ENCODE results near the gene ANKRD6. TPM values are rescaled to one million over a fixed set of nuclear protein-coding genes. Genes with fewer than 3 reads are reported as not detected.

ANKRD6 gene
- total RNA-seq, 1 experiment from 2014 or later, result 1.0 TPM

DNA sequence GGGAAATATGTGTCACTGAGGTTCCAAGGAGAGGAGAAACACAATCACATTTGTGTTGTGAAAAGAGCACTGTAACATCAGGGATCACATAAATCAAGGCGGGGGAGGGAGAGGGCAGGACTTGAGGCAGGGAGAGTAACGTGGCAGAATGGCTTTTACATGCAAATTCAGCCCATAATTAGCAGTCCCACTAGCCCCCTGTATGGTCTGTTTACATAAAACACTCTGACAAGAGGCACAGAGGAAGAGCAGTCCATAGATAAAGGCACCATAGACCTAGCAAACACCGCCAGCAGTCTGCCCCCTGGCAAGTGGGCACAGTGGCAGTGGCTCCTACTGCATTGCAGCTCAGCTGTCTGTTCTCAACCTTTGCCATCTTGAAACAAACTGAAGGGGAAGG lies 122.9 kb downstream of the ANKRD6 start:
- no peak for DNase-seq (ENCODE audit: low read depth)

DNA sequence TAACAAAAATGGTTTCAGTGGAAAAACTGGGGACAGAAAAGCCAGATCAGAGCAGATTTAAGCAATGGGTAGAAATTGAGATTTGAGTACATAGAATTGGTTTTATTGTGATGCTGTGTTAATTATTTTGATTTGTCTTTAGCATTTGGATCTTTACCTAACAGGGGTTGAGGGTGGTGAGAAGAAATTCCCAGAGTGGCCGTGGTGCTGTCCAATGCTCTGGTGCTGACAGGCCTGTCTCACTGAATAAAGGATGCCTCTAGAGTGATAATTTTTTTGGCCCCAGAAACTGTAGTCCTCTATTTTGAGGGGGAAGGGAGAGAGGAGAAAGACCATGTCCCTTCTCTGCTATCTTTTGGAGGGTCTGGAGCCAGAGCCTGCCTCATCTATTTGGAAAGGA lies 126.5 kb downstream of the ANKRD6 start:
- no peak for DNase-seq (ENCODE audit: low read depth)

DNA sequence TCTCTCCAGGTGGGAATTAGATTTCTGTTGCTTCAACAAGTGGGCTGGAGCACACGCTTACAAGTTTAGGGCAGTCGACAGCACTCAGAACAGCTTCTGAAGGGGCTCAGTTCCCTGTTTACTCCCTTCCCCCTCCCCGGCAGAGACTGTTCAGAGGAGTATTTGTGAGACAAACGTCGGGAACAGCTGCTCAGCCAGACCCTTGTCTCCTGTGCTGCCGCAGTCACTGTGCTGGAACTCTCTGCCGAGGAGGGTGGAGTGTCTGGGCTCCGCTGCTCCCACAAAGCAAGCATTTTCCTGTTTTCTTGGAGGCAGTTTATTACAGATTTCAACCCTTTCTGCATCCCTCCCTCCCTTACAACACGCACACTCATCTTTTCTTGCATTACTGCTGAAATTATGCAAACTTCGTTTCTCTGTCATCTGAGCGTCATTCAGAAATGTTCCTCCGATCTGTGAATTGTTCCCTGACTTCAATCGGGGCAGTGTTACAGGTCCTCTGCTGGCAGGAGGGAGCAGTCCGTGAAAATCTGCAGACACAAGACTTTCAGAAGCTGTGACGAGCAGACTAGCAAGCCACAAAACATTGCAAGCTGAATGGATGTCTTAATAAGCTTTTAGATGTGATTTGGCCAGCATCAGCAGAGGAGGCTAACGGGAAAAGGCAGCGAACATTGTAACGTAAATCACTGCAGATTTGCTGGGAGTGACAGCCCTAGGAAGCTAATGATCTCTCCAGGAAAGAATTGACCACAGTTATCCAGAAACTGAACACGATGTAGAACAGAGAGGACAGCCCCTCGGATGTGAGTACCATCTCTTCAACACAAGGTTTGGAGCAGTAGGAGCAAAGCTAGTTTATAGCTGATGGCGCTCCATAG lies 129.4 kb downstream of the ANKRD6 start:
- no peak for DNase-seq (ENCODE audit: low read depth)

DNA sequence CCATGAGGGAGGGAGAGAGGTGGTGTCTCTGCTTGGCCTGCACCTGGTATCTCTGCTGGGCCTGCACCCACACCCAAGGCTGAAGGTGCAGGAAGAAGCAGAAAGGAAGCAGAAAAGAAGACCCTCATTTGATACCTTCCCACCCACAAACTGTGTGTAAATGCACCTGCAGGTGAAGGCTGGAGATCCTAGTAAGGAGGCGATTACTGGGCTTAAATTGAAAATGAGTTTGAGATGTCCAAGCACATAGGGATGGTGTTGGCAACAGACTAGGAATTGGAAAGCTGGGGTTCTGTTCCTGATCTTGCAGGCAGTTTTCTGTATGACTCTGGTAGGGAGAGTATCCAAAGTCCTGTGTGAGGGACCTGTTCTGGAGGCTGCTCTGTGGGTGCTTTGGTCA lies 130.9 kb downstream of the ANKRD6 start:
- DNase-seq (ENCODE audit: low read depth), result no peak

DNA sequence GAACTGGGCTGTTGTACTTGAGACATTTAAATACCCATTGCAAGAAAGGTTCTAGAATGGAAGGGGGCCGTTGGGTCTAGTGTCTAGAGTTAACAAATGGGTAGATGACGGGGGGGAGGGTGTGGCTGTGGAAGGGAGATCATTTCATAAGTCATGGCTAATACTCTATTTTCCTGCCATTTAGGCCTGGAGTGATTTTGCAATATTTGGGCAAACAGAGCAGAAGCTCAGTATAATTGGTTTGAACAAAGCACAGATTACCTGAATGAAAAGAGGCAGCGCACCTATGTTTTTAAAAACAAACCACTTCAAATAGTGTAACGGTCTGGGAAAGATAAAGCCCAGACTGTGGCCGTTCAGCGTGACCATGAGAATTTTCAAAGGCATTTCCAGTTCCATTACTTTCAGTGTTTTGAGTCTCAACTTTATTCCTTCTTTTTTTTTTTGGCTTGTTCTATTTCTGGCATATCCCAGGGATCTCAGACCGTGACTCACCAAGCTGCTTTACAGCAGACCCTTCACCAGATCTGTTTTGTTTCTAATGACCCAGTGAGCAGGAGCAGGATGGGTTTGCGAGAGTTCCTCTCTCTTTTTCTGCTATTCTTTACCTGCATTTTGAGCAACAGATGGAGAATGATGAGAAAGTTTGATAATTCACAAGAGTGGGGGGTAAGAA lies 131.9 kb downstream of the ANKRD6 start:
- peak; percentile 4 for DNase-seq (ENCODE audit: low read depth)

DNA sequence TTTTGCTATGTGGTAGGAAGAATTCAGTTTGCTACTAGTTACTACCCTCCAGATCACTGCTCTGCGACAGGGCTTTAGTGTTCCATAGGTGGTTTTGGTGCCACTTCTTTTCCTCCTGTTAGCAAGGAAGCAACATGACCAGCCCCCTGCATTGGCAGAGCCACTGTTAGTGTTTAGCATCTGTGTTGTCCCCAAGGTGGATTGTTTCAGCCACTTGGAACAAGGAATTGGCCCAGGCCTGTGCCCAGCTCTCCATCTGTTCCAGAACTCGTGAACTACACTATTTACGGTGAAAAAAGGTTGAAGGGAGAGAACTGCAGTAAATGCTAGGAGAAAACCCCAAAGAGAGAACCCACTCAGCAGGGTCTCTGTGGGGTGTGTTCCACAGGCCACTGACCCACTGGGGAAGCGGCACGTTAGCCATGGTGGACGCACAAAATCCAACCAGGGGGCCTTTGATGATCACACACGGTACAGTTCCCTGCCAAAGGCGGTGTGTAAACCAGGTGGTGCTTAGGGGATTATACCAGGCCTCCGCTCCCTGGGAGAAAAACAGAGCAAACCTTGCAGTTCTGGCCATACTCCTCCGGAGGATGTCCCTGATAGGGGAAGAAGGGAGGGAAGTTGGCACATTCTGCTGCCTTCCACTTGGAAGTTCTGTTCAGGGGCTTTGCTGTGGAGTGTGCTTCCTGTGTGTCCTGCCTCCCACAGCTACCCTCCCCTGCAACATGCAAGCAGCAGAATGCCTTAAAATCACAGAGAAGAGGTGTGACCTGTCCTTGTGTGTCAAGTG lies 133.3 kb downstream of the ANKRD6 start:
- no peak for DNase-seq (ENCODE audit: low read depth)

DNA sequence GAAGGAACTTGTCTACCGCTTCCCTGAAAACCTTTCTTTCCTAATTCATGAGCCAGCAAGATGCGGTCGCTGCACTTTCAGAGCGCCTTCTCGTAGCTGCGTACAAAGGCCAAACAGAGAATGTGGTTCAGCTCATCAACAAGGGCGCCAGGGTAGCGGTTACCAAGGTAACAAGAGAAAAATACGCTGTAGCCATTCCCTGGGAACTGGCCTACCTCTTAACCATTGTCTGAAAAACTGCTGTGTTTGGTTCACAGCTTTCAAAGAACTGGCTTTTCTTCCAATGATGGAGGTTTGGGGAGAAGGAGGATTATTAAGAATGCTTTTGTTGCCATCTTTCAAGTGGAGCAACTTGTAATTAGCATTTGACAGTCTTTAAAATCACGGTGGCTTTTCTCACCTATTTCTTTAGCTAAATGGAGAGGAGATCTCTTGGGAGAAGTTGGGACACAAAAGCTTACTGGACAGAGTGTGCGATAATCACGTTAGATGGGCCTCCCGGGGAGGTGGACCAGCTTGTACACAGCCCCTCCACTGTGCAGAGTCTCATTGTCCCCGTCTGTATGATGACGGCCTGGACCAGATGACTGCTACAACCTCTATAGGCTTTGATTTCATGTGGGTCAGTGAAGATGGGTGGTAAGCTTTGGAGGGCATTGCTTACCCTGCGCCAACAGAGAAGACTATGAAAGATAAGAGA lies 134.1 kb downstream of the ANKRD6 start:
- peak; percentile 2 for DNase-seq (ENCODE audit: low read depth)

DNA sequence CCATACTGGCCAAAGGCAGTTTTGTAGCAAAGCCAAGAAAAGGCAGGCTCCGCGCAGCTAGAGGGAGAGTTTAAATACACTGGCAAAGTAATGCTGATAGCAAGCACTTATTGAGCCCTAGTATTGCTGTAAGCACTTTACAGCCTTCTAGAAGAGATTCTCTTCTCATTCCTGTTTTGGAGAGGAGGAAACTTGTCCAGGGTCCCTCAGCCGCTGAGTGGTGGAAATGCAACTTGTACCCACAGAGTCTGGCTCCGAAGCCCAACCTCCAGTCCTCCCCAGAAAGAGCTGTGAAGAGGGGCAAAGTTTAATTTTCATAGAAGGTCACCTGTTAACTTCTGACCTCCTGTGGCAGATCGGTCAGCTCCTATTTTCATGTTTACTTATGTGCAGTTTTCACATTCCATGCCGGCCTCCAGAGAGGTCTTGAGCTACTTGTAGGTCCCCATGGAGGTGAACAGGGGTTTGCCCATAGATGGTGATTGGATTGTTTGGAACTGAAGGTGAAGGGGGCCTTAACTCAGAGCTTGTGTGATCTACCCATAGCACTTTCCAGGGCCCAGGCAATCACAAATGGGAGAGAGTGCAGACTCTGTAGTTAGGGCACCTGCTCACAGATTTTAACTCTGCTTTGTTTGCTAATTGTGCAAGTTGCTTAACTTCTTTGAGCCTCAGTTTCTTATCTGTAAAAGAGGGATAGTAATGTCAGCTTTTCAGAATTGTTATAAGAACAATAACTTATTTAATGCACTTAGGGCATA lies 134.9 kb downstream of the ANKRD6 start:
- no peak for DNase-seq (ENCODE audit: low read depth)

DNA sequence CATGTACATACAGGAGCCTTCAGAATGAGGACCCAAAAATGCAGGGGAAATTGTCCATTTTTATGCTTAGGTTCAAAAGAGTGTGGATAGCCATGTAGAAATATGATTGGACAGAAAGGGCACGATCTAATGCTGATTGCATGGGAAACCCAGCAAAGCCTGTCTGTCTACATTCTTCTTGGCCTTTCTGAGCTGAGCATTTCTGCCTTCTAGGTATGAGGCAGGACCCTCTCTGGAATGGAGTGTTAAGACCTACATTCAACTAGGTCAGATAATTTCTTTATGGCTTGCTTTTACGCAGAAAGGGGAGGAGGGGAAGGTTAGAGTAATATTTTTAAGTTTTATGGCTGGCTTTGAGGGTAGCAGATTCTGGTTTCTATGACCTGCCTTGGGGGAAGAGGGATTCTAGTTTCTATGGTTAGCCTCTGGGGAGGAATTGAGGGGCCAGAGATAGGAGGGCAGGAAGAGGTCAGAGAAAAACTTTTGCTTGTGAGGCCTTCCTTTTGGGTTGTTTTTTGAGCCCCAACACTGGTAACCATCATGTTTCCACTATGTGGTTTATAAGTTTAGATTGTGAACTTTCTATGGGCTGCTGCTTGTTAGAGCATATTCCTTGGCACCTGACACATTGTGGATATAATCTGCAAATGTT lies 142.1 kb downstream of the ANKRD6 start:
- no peak for DNase-seq (ENCODE audit: low read depth)

DNA sequence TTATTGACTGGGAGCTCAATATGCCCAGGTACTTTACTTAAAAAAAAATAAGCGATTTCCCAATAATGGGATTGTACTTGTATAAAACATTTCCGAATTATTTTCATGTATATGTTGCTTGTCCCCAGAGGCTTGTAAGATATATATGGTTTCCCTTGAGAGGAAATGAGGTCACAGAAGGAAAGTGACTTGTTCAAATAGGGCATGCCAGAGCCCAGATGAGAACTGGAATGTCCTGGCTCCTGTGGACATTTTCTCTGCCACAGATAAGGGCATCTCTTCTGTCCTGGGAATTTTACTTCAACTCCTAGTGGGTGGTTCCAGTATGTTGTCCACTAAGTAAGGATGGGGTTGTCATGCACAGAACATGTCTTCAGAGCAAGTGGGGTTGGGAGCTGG lies 142.6 kb downstream of the ANKRD6 start:
- no peak for DNase-seq (ENCODE audit: low read depth)

DNA sequence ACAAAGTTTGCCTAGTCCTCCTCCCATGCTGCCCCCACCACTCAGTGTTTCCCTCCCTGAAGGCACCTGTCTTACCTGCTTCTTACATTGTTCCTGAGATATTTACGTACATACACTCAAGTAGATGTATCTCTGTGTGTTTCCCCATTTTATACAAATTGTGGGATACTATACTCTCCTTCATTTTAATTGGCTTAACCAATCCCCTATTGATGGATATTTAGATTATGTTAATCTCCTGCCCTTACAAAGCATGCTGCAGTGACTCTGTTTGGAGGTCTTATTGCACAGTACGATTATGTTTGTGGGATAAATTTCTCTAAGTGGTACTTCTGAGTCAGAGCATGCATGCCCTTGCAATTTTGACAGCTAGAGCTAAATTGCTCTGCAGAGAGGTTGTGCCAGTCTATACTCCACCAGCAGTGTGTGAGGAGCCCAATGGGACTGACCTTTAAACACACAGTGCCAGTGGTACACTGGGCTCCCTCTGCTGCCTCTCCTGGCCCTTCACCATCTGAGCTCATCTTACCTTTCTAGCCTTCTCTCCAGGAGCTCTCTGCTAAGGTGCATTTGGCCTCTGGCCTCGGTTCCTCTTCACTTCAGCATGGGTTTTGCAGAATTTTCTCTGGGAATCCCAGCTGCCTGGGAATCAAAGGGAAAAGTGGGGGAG lies 148.2 kb downstream of the ANKRD6 start:
- DNase-seq (ENCODE audit: low read depth), result no peak

DNA sequence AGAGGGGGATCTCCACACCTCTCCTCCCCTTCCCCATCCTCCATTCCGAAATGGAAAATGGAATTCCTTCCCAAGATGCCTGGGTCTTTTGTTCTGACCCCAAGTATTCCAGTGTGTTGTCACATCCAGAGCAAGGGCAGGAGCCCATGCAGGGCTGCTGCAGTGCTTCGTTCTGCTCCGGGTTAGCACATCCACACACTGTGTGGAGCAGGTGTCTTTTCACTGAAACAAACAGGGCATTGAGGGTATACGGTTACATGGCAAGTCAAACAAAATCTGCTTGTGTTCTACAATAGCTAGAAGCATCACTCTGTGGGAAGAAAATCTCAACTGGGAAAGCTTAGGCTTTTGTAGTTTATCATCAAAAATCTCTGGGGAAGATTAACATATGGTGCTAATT lies 148.7 kb downstream of the ANKRD6 start:
- DNase-seq (ENCODE audit: low read depth), result no peak

DNA sequence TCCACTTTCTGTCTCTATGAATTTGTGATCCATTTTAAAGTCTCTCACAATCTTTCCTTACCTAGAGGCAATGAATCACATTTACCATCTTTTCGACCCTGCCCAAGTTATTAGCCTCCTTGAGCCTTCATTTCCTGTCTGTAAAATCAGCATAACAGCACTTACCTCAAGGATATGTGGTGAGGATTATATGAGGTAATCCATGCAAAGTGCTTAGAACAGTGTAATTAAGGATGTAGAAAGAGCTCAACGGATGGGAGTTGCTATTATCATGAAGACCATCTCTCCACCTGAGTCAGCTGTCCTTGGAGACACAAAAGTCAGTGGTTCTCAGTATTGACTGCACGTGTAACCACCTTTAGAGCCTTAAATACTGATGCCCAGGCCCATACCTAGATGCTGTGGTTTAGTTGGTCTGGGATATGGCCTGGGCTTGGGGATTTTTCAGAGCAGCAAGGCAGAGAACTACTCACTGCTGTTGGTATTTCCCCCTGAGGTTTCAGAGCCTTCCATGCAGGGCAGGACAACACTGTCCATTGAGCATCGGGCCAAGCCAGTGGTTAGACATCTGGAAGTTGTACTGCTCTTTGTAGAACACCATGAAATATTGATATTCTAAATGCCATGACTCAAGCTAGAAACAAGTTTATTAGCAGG lies 149.8 kb downstream of the ANKRD6 start:
- no peak for DNase-seq (ENCODE audit: low read depth)

DNA sequence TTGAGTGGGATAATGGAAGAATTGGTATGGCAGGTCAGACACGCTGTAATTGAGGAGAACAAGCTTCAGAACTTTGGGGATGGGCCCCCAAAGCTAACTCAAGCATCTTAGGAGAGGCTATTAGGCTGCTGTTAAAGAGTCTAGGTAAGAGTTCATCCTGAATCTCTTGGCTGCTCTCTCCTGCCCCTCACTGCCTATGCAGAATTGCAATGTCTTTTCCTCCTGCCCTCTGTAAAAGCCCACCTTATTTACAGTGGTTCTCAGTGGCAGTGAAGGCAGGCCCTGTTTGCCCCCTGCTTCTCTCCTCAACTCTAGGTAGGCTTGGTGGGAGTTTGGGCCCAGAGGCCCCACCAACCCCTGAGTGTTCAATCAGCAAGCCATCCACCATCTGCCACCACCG lies 150.6 kb downstream of the ANKRD6 start:
- no peak for DNase-seq (ENCODE audit: low read depth)

DNA sequence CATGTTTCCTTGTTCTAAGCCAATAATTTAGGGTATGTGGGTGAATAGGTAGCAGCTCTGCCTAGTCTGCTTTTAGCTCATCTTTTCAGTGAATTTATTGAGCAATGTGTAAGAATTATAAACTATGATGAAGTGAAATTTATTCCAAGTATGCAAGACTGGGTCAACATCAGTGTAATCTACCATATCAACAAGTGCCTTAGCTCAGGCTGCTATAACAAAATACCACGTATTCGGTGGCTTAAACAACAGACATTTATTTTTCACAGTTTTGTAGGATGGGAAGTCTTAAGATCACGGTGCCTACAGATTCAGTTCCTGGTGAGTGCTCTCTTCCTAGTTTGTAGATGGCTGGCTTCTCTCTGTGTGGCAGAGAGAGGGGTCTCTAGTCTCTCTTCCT lies 151.6 kb downstream of the ANKRD6 start:
- no peak for DNase-seq (ENCODE audit: low read depth)

DNA sequence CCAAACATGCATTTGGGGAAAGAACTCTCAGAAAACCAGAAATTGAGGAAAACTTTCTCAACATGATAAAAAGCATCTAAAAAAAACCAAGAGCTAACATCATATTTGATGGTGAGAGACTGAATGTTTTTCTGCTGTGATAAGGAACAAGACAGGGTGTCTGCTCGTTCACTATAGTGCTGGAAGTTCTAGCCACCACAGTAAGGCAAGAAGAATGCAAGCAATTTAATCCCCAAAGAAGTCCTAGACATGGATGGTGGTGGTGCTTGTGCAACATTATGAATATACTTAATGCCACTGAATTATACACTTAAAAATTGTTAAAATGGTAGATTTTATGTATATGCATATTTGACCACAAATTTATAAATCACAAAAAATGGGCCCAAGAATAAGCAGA lies 152.2 kb downstream of the ANKRD6 start:
- DNase-seq (ENCODE audit: low read depth), result no peak

DNA sequence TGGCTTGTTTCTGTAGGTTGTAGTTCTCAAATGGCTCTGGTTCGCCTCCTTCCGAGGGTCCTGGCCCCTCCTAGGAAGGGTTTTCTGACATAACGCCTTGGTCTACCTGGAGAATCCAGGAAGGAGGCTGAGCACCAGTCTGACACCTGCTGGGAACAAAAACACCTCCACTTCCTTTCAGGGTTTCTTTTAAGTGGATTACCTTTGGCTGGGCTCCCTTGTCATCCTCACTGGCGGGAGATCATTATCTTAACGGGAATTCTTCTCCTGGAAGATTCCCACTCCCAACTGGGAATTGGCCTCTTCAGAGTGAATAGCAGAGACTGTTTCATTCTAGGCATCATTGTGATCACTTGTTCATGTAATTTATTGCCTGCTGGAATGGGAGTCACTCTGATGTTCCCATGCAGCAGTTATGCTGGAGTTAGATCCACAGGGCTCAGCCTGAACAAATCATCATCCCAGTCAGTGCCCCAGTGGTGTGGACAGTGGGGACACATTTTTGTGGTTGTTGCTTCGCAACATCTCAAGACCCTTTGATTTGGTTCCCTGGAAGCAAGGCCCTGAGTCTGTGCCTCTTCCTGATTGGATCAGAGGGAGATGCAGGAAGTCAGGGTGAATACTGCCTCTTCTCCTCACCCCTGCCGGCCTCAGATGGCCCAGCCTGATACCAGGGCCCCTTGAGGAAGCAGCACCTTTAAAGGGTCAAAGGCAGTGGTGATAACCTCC lies 156.5 kb downstream of the ANKRD6 start:
- DNase-seq (ENCODE audit: low read depth), result no peak

DNA sequence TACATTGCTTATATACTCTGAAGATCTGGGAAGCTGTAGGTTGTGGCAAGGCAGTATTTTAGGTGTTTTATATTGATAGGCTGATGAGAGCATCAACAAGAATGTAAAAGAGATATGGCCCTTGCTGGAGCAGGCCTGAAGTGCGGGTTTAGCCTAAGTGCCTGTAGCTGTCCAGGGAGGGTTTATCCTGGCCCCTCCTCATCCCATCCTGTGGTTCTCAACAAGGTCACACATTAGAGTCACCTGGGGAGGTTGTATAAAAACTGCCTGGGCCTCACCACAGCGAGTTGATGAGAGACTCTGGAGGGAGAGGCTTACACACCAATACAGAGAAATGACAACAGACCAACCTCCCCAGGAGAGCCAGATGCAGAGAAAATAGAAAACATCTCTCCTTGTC lies 157.2 kb downstream of the ANKRD6 start:
- DNase-seq (ENCODE audit: low read depth), result no peak

All from HT1080 (cell line).